ENCODE measurements around the gene SGMS1.
A peak's percentile ranks its signal among the peaks of the same experiment; 100 is the strongest.

The SGMS1 gene

GRCh38 chr10:50622706-50623662 is 772 bp downstream of the SGMS1 start:
- Histone ChIP-seq H3K27me3 (ENCODE audit: low read depth, low read length) (no peaks in the 10 kb centered on the region), H4K20me1 (ENCODE audit: insufficient read depth, low read length) (peaks cover 10% of the 10 kb centered on the region), H3K79me2 (ENCODE audit: low read length) (peaks cover 59% of the 10 kb centered on the region), H3K4me1 (ENCODE audit: low read length) (peaks cover 18% of the 10 kb centered on the region), H3K4me3 (ENCODE audit: low read length) (peak overlapping the region; percentile 96), H2AFZ (ENCODE audit: low read depth, low read length) (peak overlapping the region; percentile 20; the same call in 1 of the 2 replicates), H3K27ac (ENCODE audit: low read length) (peak overlapping the region; percentile 92), H3K9me3 (ENCODE audit: insufficient read depth, low read length) (no peaks in the 10 kb centered on the region), H3K9ac (ENCODE audit: low read length) (peak overlapping the region; percentile 92), H3K4me2 (ENCODE audit: low read length) (peak overlapping the region; percentile 97), H3K36me3 (replicated peaks; ENCODE audit: low read depth, low read length) (no peaks in the 10 kb centered on the region)
- TF ChIP-seq CTCF (IDR thresholded peaks at IDR 0.05; ENCODE audit: low read depth, low read length), result no peak; the same call in 1 of the 2 replicates
- TF ChIP-seq EZH2phosphoT487 (IDR thresholded peaks at IDR 0.05; ENCODE audit: low read depth), result no peak

GRCh38 chr10:50621968-50622705 is 1.6 kb downstream of the SGMS1 start:
- Histone ChIP-seq H3K79me2 (ENCODE audit: low read length) (peaks cover 68% of the 10 kb centered on the region), H3K9ac (ENCODE audit: low read length) (peak overlapping the region; percentile 92), H3K36me3 (replicated peaks; ENCODE audit: low read depth, low read length) (no peaks in the 10 kb centered on the region), H3K9me3 (ENCODE audit: insufficient read depth, low read length) (no peaks in the 10 kb centered on the region), H3K4me3 (ENCODE audit: low read length) (peak overlapping the region; percentile 96), H3K4me2 (ENCODE audit: low read length) (peak overlapping the region; percentile 97), H3K27me3 (ENCODE audit: low read depth, low read length) (no peaks in the 10 kb centered on the region), H4K20me1 (ENCODE audit: insufficient read depth, low read length) (peaks cover 10% of the 10 kb centered on the region), H3K4me1 (ENCODE audit: low read length) (peaks cover 20% of the 10 kb centered on the region), H2AFZ (ENCODE audit: low read depth, low read length) (no peak overlapping the region), H3K27ac (ENCODE audit: low read length) (peak overlapping the region; percentile 92)
- TF ChIP-seq EZH2phosphoT487 (IDR thresholded peaks at IDR 0.05; ENCODE audit: low read depth), result no peak
- TF ChIP-seq CTCF (IDR thresholded peaks at IDR 0.05; ENCODE audit: low read depth, low read length), result no peak

GRCh38 chr10:50620899-50621298 is 2.9 kb downstream of the SGMS1 start:
- no peak for TF ChIP-seq CTCF (IDR thresholded peaks at IDR 0.05; ENCODE audit: low read depth, low read length)
- Histone ChIP-seq H3K9me3 (ENCODE audit: insufficient read depth, low read length) (no peaks in the 10 kb centered on the region), H3K79me2 (ENCODE audit: low read length) (peaks cover 77% of the 10 kb centered on the region), H3K27me3 (ENCODE audit: low read depth, low read length) (no peaks in the 10 kb centered on the region), H3K4me1 (ENCODE audit: low read length) (peaks cover 25% of the 10 kb centered on the region), H3K27ac (ENCODE audit: low read length) (no peak overlapping the region), H3K36me3 (replicated peaks; ENCODE audit: low read depth, low read length) (no peaks in the 10 kb centered on the region), H3K4me2 (ENCODE audit: low read length) (no peak overlapping the region), H3K4me3 (ENCODE audit: low read length) (no peak overlapping the region), H4K20me1 (ENCODE audit: insufficient read depth, low read length) (peaks cover 10% of the 10 kb centered on the region), H3K9ac (ENCODE audit: low read length) (no peak overlapping the region), H2AFZ (ENCODE audit: low read depth, low read length) (no peak overlapping the region)

GRCh38 chr10:50619882-50620281 is 3.9 kb downstream of the SGMS1 start:
- TF ChIP-seq CTCF (IDR thresholded peaks at IDR 0.05; ENCODE audit: low read depth, low read length) (no peak), EZH2phosphoT487 (IDR thresholded peaks at IDR 0.05; ENCODE audit: low read depth) (no peak)
- Histone ChIP-seq H3K36me3 (replicated peaks; ENCODE audit: low read depth, low read length) (no peaks in the 10 kb centered on the region), H3K9me3 (ENCODE audit: insufficient read depth, low read length) (no peaks in the 10 kb centered on the region), H3K79me2 (ENCODE audit: low read length) (peaks cover 81% of the 10 kb centered on the region), H3K27me3 (ENCODE audit: low read depth, low read length) (no peaks in the 10 kb centered on the region), H4K20me1 (ENCODE audit: insufficient read depth, low read length) (peaks cover 10% of the 10 kb centered on the region), H3K4me1 (ENCODE audit: low read length) (peaks cover 26% of the 10 kb centered on the region), H3K9ac (ENCODE audit: low read length) (no peak overlapping the region), H3K4me3 (ENCODE audit: low read length) (no peak overlapping the region), H3K27ac (ENCODE audit: low read length) (no peak overlapping the region), H3K4me2 (ENCODE audit: low read length) (no peak overlapping the region), H2AFZ (ENCODE audit: low read depth, low read length) (no peak overlapping the region)
